Neural progenitor cell (in vitro differentiated cells): ENCODE data around the gene KRT1.

Source experiments
- CTCF ChIP-seq: fragments of 200-600 bp; sonication (generic); IDR thresholded peaks from 2 replicates; pipeline ENCODE4 v1.5.1; 2017; ENCODE audit warnings: antibody characterized with exemption, mild to moderate bottlenecking
- EZH2 ChIP-seq: fragments of 200-600 bp; sonication (generic); IDR thresholded peaks from 2 replicates; pipeline ENCODE4 v1.6.1; 2017; ENCODE audit warnings: antibody characterized with exemption, mild to moderate bottlenecking, moderate library complexity

GRCh38 chr12:52690351-52691075 lies 10.3 kb upstream of the KRT1 start:
- TF ChIP-seq CTCF = no peak
- TF ChIP-seq EZH2 = no peak
